Activated naive CD4-positive, alpha-beta T cell treated with anti-CD3 and anti-CD28 coated beads for 36 hours (primary cell): ENCODE data around the gene AGMO. TPM values are rescaled to one million over a fixed set of nuclear protein-coding genes. Genes with fewer than 3 reads are reported as not detected.

Source experiments
- CTCF ChIA-PET: fragments of 350-600 bp; sonication (Branson Sonifier 250); formaldehyde crosslinking; loops from one replicate; lab custom pipeline; 2021; ENCODE audit warnings: antibody characterized with exemption; lab: Charles Lee
- DNase-seq: peaks from one replicate; pipeline ENCODE4 v3.0.0-alpha.2; 2020
- H3K27ac Mint-ChIP-seq: one replicate; pipeline ENCODE4 v1.8.0; 2021; ENCODE audit warnings: mild to moderate bottlenecking, mixed read lengths
- H3K27me3 Mint-ChIP-seq: one replicate; pipeline ENCODE4 v1.8.0; 2021; ENCODE audit warnings: low read depth, mixed read lengths
- H3K36me3 Mint-ChIP-seq: one replicate; pipeline ENCODE4 v1.8.0; 2021; ENCODE audit warnings: low read depth, mixed read lengths
- H3K4me1 Mint-ChIP-seq: one replicate; pipeline ENCODE4 v1.8.0; 2021; ENCODE audit warnings: low read depth, mixed read lengths
- H3K4me3 Mint-ChIP-seq: one replicate; pipeline ENCODE4 v1.8.0; 2021; ENCODE audit warnings: mild to moderate bottlenecking, moderate library complexity, mixed read lengths
- H3K9me3 Mint-ChIP-seq: one replicate; pipeline ENCODE4 v1.8.0; 2021; ENCODE audit warnings: mixed read lengths
- intact Hi-C: fragments of 100-400 bp; cut with micrococcal nuclease; formaldehyde crosslinking; loops from one replicate; pipeline ENCODE4 v1.15.1; 2023
- total RNA-seq, 2 experiments: library from RNA; stranded (reverse); gene quantifications; one replicate each; pipeline ENCODE4 v1.2.3, GENCODE V29; 2021

AGMO gene
- total RNA-seq, 2 experiments from 2014 or later = not detected

DNA sequence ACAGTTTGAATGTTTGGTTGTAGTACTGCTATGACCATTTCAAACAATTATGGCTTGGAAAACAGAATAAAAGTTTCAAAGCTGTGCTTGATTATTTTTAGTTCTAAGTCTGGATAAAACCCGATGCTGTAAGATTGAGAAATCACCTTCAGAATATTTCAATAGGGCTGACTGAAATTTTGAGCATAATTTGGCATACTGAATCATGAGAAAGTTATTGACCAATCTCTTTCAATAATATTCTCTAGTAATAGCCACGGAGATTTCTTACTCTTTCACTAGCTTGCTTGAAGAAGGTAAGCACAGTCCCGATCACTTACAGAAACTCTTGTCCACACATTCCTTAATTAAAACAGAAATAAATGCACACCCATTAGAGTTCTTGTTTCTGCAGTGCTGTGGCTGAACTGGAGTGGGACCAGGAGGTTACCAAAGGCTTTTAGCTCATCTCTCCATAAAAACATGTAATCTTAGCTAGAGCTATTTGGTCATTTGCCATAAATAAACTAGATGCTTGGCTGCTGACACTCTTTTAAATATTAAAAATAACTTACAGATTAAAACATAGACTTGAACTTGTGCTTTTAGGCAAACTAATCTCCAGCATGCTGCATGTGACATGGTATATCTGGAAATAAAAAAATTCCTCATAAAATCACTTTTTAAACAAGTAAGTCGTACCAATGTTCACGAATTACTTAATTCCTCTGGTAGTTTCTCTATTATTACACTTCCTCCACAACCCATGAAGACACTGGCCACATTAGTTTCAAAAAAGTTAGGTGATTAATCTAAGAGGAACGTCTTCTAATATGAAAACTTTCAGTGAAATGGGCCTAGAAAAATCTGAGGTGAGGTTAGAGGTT lies 97.8 kb downstream of the AGMO start:
- Mint-ChIP-seq H3K9me3 (peaks cover 1% of the 10 kb centered on the region), H3K27me3 (no peaks in the 10 kb centered on the region), H3K4me3 (no peak overlapping the region), H3K36me3 (no peaks in the 10 kb centered on the region), H3K27ac (no peak overlapping the region), H3K4me1 (no peaks in the 10 kb centered on the region)
- no peak for DNase-seq
- intact Hi-C loops = no loop called here
- CTCF ChIA-PET = no interaction called here

GRCh38 chr7:15462721-15463389 lies 99.0 kb downstream of the AGMO start:
- Mint-ChIP-seq H3K4me1 (no peaks in the 10 kb centered on the region), H3K9me3 (peaks cover 1% of the 10 kb centered on the region), H3K27ac (no peak overlapping the region), H3K27me3 (no peaks in the 10 kb centered on the region), H3K36me3 (no peaks in the 10 kb centered on the region), H3K4me3 (no peak overlapping the region)
- DNase-seq = no peak
- intact Hi-C loops = no loop called here
- CTCF ChIA-PET = no interaction called here

DNA sequence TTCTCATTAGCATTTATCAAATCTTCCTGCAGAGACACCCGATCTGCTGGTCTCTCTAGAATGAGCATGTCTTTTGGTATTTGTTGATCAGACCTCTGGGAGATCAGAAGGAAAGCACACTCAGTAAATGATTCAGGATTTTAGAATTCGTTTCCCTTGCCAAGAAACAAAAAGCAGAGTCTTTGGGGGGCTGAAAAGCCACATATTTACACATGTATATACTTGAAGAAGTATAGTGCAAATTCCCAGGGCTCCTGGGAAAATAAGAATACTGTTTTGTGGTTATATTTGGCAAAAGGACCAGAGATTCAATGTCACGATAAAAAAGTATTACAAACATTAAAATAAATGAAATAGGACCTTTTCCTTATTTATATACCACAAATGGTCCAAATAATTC lies 100.2 kb downstream of the AGMO start:
- peaks cover 1% of the 10 kb centered on the region for H3K9me3 Mint-ChIP-seq
- no peaks in the 10 kb centered on the region for H3K27me3 Mint-ChIP-seq
- CTCF ChIA-PET = no interaction called here
- no peak for DNase-seq
- no peaks in the 10 kb centered on the region for H3K4me1 Mint-ChIP-seq
- H3K36me3 Mint-ChIP-seq = no peaks in the 10 kb centered on the region
- intact Hi-C loops = no loop called here
- no peak overlapping the region for H3K27ac Mint-ChIP-seq
- no peak overlapping the region for H3K4me3 Mint-ChIP-seq

- Mint-ChIP-seq H3K4me3 (no peak overlapping the region), H3K9me3 (peaks cover 1% of the 10 kb centered on the region), H3K4me1 (no peaks in the 10 kb centered on the region), H3K36me3 (no peaks in the 10 kb centered on the region), H3K27me3 (no peaks in the 10 kb centered on the region), H3K27ac (no peak overlapping the region)
- DNase-seq = no peak
- CTCF ChIA-PET = no interaction called here
- intact Hi-C loops = no loop called here
Measured at GRCh38 chr7:15459018-15459615, 102.7 kb downstream of the AGMO start.

DNA sequence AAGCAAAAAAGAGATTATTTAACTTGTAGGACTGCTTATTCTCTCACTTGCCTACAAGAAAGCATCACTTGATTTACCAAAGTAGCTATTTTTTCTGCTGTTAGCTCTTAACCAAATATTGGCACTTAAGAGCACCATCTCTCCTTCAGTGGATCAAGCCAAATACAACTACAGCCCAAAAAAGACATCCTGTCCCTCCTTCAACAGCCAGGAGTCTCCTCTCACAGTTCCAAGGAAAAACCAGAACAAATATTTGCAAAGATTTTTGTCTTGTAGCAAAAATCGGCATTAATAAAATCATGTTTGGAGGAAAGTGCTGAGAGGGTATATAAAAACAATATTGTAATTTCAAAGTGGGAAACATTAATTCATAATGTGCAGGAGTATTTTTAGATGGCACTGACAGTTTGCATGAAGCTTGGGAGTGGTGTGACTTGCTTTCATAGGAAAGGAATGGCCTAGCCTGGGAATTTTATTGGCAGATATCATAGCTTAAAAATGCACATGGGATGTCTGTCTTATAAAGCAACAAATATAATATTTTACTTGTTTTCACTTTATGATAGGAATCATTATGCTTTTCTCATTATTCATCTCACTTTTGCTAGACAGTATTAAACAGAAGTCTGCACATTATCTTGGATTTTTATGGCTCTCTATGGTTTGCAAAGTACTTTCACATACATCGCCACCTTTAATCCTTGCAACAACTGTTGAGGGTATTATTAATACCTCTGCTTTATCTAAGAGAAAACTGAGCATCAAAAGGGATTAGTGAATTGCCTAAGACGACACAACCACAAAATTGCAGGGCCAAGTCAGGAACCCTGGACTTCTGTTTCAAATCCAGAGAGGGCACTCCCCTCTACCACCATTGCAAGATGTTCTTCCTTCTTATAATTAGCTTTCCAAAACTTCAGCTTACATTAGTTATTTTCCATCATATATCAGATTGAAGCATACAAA lies 103.5 kb downstream of the AGMO start:
- H3K4me3 Mint-ChIP-seq = no peak overlapping the region
- H3K36me3 Mint-ChIP-seq = no peaks in the 10 kb centered on the region
- H3K4me1 Mint-ChIP-seq = no peaks in the 10 kb centered on the region
- no peaks in the 10 kb centered on the region for H3K27me3 Mint-ChIP-seq
- CTCF ChIA-PET = no interaction called here
- intact Hi-C loops = no loop called here
- H3K27ac Mint-ChIP-seq = no peak overlapping the region
- no peak for DNase-seq
- peaks cover 1% of the 10 kb centered on the region for H3K9me3 Mint-ChIP-seq

DNA sequence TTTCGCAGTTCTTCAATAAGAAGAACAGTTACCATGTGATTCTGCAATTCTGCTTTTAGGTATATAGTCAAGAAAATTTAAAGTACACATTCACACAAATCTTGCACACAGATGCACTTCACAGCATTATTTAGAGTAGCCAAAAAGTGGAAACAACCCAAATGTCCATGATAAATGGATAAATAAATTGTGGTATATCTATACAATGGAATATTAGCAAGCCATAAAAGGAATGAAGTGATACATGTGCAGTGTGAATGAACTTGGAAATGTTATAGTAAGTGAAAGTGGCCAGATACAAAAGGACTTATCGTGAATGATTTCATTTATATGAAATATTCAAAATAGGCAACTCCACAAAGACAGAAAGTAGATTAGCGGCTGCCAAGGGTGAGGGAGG lies 109.1 kb downstream of the AGMO start:
- H3K36me3 Mint-ChIP-seq = no peaks in the 10 kb centered on the region
- no peak overlapping the region for H3K27ac Mint-ChIP-seq
- no peak overlapping the region for H3K4me3 Mint-ChIP-seq
- DNase-seq = no peak
- H3K9me3 Mint-ChIP-seq = peaks cover 3% of the 10 kb centered on the region
- H3K27me3 Mint-ChIP-seq = no peaks in the 10 kb centered on the region
- no peaks in the 10 kb centered on the region for H3K4me1 Mint-ChIP-seq
- intact Hi-C loops = no loop called here
- CTCF ChIA-PET = no interaction called here

DNA sequence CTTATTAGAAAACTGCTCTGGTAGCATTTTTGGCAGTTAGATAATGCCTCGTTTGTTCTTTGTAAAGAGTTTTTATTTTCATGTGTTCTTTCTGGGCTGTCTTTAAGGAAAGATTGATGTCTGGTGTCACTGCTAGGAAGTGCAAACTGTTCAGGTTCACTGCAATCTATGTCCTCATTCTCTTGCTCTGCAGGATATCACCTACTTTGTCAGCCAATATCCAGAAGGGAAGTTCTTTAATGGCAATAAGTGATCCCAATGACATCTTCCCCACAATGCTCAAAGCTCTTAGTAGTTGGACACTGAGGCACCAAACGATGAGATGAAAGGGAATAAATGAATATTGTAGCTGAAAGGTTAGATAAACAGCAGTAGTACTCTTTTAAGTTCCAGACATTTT lies 115.1 kb downstream of the AGMO start:
- Mint-ChIP-seq H3K36me3 (no peaks in the 10 kb centered on the region), H3K4me3 (no peak overlapping the region), H3K27ac (no peak overlapping the region), H3K9me3 (peaks cover 7% of the 10 kb centered on the region), H3K4me1 (no peaks in the 10 kb centered on the region), H3K27me3 (no peaks in the 10 kb centered on the region)
- CTCF ChIA-PET = interaction anchor here (0.7 kb wide), 1 partner anchor 86 kb away, joined by 4 read pairs; no protein-coding TSS in a partner anchor
- DNase-seq = no peak
- intact Hi-C loops = no loop called here

GRCh38 chr7:15446280-15446679 lies 115.5 kb downstream of the AGMO start:
- Mint-ChIP-seq H3K4me3 (no peak overlapping the region), H3K27me3 (no peaks in the 10 kb centered on the region), H3K36me3 (no peaks in the 10 kb centered on the region), H3K27ac (no peak overlapping the region), H3K9me3 (peaks cover 5% of the 10 kb centered on the region), H3K4me1 (no peaks in the 10 kb centered on the region)
- intact Hi-C loops = no loop called here
- CTCF ChIA-PET = no interaction called here
- no peak for DNase-seq

GRCh38 chr7:15441915-15442314 lies 119.9 kb downstream of the AGMO start:
- intact Hi-C loops = no loop called here
- Mint-ChIP-seq H3K27me3 (no peaks in the 10 kb centered on the region), H3K4me3 (no peak overlapping the region), H3K36me3 (no peaks in the 10 kb centered on the region), H3K27ac (no peak overlapping the region), H3K4me1 (no peaks in the 10 kb centered on the region), H3K9me3 (peaks cover 5% of the 10 kb centered on the region)
- CTCF ChIA-PET = no interaction called here
- no peak for DNase-seq

- Mint-ChIP-seq H3K36me3 (no peaks in the 10 kb centered on the region), H3K27ac (no peak overlapping the region), H3K4me3 (no peak overlapping the region), H3K27me3 (no peaks in the 10 kb centered on the region), H3K4me1 (no peaks in the 10 kb centered on the region), H3K9me3 (peaks cover 7% of the 10 kb centered on the region)
- CTCF ChIA-PET = no interaction called here
- no peak for DNase-seq
- intact Hi-C loops = no loop called here
Measured at GRCh38 chr7:15440482-15440881, 121.3 kb downstream of the AGMO start.

GRCh38 chr7:15439853-15440252 lies 122.0 kb downstream of the AGMO start:
- no peaks in the 10 kb centered on the region for H3K27me3 Mint-ChIP-seq

DNA sequence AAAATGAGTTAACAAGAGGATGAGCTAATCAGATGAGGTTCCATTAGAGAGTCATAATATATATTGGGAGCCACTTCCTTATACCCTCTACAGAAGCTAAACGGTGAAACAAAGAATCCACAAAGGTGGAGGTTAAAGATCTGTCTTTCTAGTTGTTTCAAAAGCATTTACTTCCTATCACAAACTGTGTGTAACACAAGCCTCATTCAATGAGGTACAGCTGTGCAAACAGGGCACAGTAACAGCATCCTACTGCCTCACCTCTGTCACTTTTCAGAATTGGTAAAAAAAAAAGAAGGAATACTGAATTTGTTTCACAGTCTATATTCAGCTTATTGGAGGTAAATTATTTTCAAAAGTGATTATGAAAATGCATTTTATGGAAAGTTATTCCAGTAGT lies 128.7 kb downstream of the AGMO start:
- no peaks in the 10 kb centered on the region for H3K4me1 Mint-ChIP-seq
- H3K9me3 Mint-ChIP-seq = peaks cover 2% of the 10 kb centered on the region
- no peaks in the 10 kb centered on the region for H3K36me3 Mint-ChIP-seq
- H3K4me3 Mint-ChIP-seq = no peak overlapping the region
- intact Hi-C loops = no loop called here
- no peak for DNase-seq
- CTCF ChIA-PET = interaction anchor here (0.6 kb wide), 1 partner anchor 1076 kb away, joined by 3 read pairs; no protein-coding TSS in a partner anchor
- H3K27me3 Mint-ChIP-seq = no peaks in the 10 kb centered on the region
- H3K27ac Mint-ChIP-seq = no peak overlapping the region

More at GRCh38 chr7:15439853-15440252, 122.0 kb downstream of the AGMO start:
- no peak for DNase-seq
- CTCF ChIA-PET = no interaction called here
- intact Hi-C loops = no loop called here
- H3K9me3 Mint-ChIP-seq = peaks cover 7% of the 10 kb centered on the region
- no peak overlapping the region for H3K27ac Mint-ChIP-seq
- no peak overlapping the region for H3K4me3 Mint-ChIP-seq
- no peaks in the 10 kb centered on the region for H3K4me1 Mint-ChIP-seq
- no peaks in the 10 kb centered on the region for H3K36me3 Mint-ChIP-seq
